Liver (tissue), 9 donors: ENCODE results near the gene NFATC1. TPM values are rescaled to one million over a fixed set of nuclear protein-coding genes. Genes with fewer than 3 reads are reported as not detected.

Experiments
- DNase-seq: peaks from one replicate; pipeline ENCODE4 v3.0.0-alpha.2; 2017; ENCODE audit warnings: low spot score
- H3K27ac ChIP-seq, 2 donors: one replicate each; pipeline ENCODE4 v1.7.0; 2013; ENCODE audit warnings: inconsistent platforms in 2 of 2, low read length in 2 of 2, control low read depth in 1 of 2, low read depth in 1 of 2, mild to moderate bottlenecking in 1 of 2
- H3K27me3 ChIP-seq, 4 donors: one replicate each; pipeline versions ENCODE4 v1.6.1 to v1.7.0; 2013; ENCODE audit warnings: low read length in 3 of 4, inconsistent platforms in 1 of 4, mild to moderate bottlenecking in 1 of 4, moderate library complexity in 1 of 4; ENCODE audit not compliant: control insufficient read depth in 4 of 4, insufficient read depth in 4 of 4
- H3K36me3 ChIP-seq, 4 donors: one replicate each; pipeline versions ENCODE4 v1.6.1 to v1.7.0; 2013; ENCODE audit warnings: low read length in 3 of 4, mild to moderate bottlenecking in 3 of 4, low read depth in 1 of 4, moderate library complexity in 1 of 4; ENCODE audit not compliant: control insufficient read depth in 4 of 4, insufficient read depth in 3 of 4
- H3K4me1 ChIP-seq, 4 donors: one replicate each; pipeline versions ENCODE4 v1.6.1 to v1.7.0; 2013; ENCODE audit warnings: low read length in 3 of 4, mild to moderate bottlenecking in 3 of 4, moderate library complexity in 1 of 4; ENCODE audit not compliant: control insufficient read depth in 4 of 4, insufficient read depth in 4 of 4
- H3K4me3 ChIP-seq, 3 donors: one replicate each; pipeline versions ENCODE4 v1.6.1 to v1.7.0; 2013; ENCODE audit warnings: low read length in 3 of 3, control low read depth in 1 of 3, low read depth in 1 of 3, mild to moderate bottlenecking in 1 of 3
- H3K9ac ChIP-seq, 2 donors: one replicate each; pipeline ENCODE4 v1.7.0; 2013; ENCODE audit warnings: low read length in 2 of 2, mild to moderate bottlenecking in 2 of 2, moderate library complexity in 2 of 2, control low read depth in 1 of 2, low read depth in 1 of 2
- H3K9me3 ChIP-seq, 4 donors: one replicate each; pipeline versions ENCODE4 v1.6.1 to v1.7.0; 2013; ENCODE audit warnings: low read length in 3 of 4; ENCODE audit not compliant: control insufficient read depth in 4 of 4
- EGR1 ChIP-seq, 2 donors: IDR thresholded peaks; 2 replicates each; pipeline ENCODE4 v1.6.1; 2016 to 2018; ENCODE audit warnings: antibody characterized with exemption in 2 of 2, low read depth in 2 of 2
- FOXA1 ChIP-seq: IDR thresholded peaks from 2 replicates; pipeline ENCODE4 v1.6.1; 2016; ENCODE audit warnings: antibody characterized with exemption
- FOXA2 ChIP-seq: IDR thresholded peaks from 2 replicates; pipeline ENCODE4 v1.6.1; 2016; ENCODE audit warnings: antibody characterized with exemption
- HNF4A ChIP-seq, 2 donors: conservative IDR thresholded peaks; 2 replicates each; pipeline ENCODE4 v1.6.1; 2016; ENCODE audit warnings: antibody characterized with exemption in 2 of 2, mild to moderate bottlenecking in 2 of 2
- HNF4G ChIP-seq: IDR thresholded peaks from 2 replicates; pipeline ENCODE4 v1.6.1; 2016; ENCODE audit warnings: antibody characterized with exemption
- JUND ChIP-seq, 2 donors: IDR thresholded peaks; 2 replicates each; pipeline ENCODE4 v1.6.1; 2016; ENCODE audit warnings: antibody characterized with exemption in 2 of 2
- NR2F2 ChIP-seq: IDR thresholded peaks from 2 replicates; pipeline ENCODE4 v1.6.1; 2016; ENCODE audit warnings: antibody characterized with exemption
- RAD21 ChIP-seq, 2 donors: IDR thresholded peaks; 2 replicates each; pipeline ENCODE4 v1.6.1; 2016; ENCODE audit warnings: antibody characterized with exemption in 2 of 2, mild to moderate bottlenecking in 2 of 2
- RXRA ChIP-seq, 2 donors: IDR thresholded peaks; 2 replicates each; pipeline ENCODE4 v1.6.1; 2017 to 2018; ENCODE audit warnings: antibody characterized with exemption in 2 of 2, mild to moderate bottlenecking in 1 of 2
- SP1 ChIP-seq: IDR thresholded peaks from 2 replicates; pipeline ENCODE4 v1.6.1; 2018; ENCODE audit warnings: antibody characterized with exemption, mild to moderate bottlenecking
- TAF1 ChIP-seq: conservative IDR thresholded peaks from 2 replicates; pipeline ENCODE4 v1.6.1; 2016; ENCODE audit warnings: antibody characterized with exemption, mild to moderate bottlenecking
- YY1 ChIP-seq: IDR thresholded peaks from 2 replicates; pipeline ENCODE4 v1.6.1; 2016; ENCODE audit warnings: antibody characterized with exemption, mild to moderate bottlenecking
- WGBS: extraction: QIAGEN DNeasy Blood & Tissue Kit; methylation state at CpG from one replicate; pipeline ENCODE4 v1.1.7; 2013; 5-methylcytosine and 5-hydroxymethylcytosine counted together
- polyA plus RNA-seq, 2 donors: library from polyadenylated mRNA; stranded (reverse) in 1 of 2; unstranded in 1 of 2; fragments of 200-250 nt in 1 of 2; fragments of >200 nt in 1 of 2; fragmentation: Nextera tagmentation in 1 of 2; extraction: Ambion mirVana in 1 of 2; gene quantifications; one replicate each; pipeline versions ENCODE4 v1.2.1 to v1.2.3, GENCODE V29; 2013 to 2015
- total RNA-seq, 2 donors: library from RNA; depleted of rRNA; stranded (reverse); fragments of >200 nt; gene quantifications; one replicate each; pipeline ENCODE4 v1.2.3, GENCODE V29; 2014
- TF ChIP-seq, protein P1 (sequence below): IDR thresholded peaks from 2 replicates; pipeline ENCODE4 v1.6.1; 2016; ENCODE audit warnings: antibody characterized with exemption
- TF ChIP-seq, protein P2 (sequence below): IDR thresholded peaks from 2 replicates; pipeline ENCODE4 v1.6.1; 2016; ENCODE audit warnings: antibody characterized with exemption
- TF ChIP-seq, protein P3 (sequence below): fragments of 150-350 bp; IDR thresholded peaks from 2 replicates; pipeline ENCODE4 v1.5.1; 2017; ENCODE audit warnings: improper control_type of control experiment, low read depth, low read length; ENCODE audit not compliant: missing input control
- TF ChIP-seq, protein P4 (sequence below): IDR thresholded peaks from 2 replicates; pipeline ENCODE4 v1.6.1; 2016; ENCODE audit warnings: antibody characterized with exemption
- TF ChIP-seq, protein P5 (sequence below): IDR thresholded peaks from 2 replicates; pipeline ENCODE4 v1.6.1; 2016; ENCODE audit warnings: antibody characterized with exemption, mild to moderate bottlenecking
- donor health status: healthy.
- donor health status: healthy.
- donor health status: healthy.
- donor health status: healthy.
- donor health status: healthy.

Gene NFATC1
- total and polyA plus RNA-seq, 4 donors = 0.57 to 2.2 (median 1.3) TPM

DNA sequence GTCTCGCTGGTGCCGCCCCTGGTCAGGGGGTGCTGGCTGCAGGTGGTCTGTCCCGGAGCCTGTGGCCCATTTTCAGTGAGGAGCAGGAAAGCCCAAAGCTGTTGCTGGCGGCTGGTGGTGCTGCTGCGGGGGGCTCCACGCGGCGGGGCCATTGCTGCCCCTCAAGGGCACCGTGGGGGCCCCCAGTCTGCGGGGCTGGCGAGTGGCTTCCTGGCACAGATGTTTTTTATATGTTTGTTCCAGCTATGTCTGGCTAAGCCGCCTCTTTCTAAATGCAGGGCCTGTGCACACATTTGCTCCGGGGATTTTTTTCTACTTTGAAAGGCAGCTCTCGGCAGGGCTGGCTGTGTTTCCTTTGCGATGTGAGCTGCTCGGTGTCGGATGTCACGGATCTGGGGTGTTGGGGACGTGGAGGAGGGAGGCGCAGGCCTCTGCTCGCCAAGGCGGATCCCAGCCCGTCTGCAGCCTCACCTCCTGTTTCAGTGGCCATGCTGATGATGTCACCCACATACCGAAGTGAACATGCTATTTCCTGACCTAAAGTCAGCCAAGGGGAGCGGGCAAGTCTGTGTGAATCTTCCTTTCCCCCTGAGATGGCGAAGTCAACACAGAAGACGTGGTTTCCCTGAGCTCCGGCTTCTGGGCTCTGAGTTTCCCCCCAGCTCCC lies 171.9 kb downstream of the NFATC1 start:
- 40% methylated on average over 28 of the region's 28 CpGs for WGBS
- H3K9me3 ChIP-seq = peaks cover 2 to 5% (median 4%) of the 10 kb centered on the region in 4 donors
- H3K4me1 ChIP-seq = no peaks in the 10 kb centered on the region
- no peak for DNase-seq
- H3K9ac ChIP-seq = no peak overlapping the region
- H3K36me3 ChIP-seq = no peaks in the 10 kb centered on the region
- no peak overlapping the region for H3K27ac ChIP-seq
- H3K4me3 ChIP-seq = no peak overlapping the region
- TF ChIP-seq FOXA1 (no peak), YY1 (no peak), FOXA2 (no peak), HNF4G (no peak), NR2F2 (no peak), HNF4A (conservative IDR thresholded peaks at IDR 0.05) (no peak), RXRA (IDR thresholded peaks at IDR 0.05) (no peak), SP1 (no peak), EGR1 (IDR thresholded peaks at IDR 0.05; ENCODE audit: low read depth in 2 of 2) (no peak), TAF1 (no peak), RAD21 (IDR thresholded peaks at IDR 0.05) (no peak), JUND (IDR thresholded peaks at IDR 0.05) (no peak)
- TF ChIP-seq, protein P1, sequence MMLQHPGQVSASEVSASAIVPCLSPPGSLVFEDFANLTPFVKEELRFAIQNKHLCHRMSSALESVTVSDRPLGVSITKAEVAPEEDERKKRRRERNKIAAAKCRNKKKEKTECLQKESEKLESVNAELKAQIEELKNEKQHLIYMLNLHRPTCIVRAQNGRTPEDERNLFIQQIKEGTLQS = no peak
- TF ChIP-seq, protein P2, sequence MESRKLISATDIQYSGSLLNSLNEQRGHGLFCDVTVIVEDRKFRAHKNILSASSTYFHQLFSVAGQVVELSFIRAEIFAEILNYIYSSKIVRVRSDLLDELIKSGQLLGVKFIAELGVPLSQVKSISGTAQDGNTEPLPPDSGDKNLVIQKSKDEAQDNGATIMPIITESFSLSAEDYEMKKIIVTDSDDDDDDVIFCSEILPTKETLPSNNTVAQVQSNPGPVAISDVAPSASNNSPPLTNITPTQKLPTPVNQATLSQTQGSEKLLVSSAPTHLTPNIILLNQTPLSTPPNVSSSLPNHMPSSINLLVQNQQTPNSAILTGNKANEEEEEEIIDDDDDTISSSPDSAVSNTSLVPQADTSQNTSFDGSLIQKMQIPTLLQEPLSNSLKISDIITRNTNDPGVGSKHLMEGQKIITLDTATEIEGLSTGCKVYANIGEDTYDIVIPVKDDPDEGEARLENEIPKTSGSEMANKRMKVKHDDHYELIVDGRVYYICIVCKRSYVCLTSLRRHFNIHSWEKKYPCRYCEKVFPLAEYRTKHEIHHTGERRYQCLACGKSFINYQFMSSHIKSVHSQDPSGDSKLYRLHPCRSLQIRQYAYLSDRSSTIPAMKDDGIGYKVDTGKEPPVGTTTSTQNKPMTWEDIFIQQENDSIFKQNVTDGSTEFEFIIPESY = no peak
- TF ChIP-seq, protein P3, sequence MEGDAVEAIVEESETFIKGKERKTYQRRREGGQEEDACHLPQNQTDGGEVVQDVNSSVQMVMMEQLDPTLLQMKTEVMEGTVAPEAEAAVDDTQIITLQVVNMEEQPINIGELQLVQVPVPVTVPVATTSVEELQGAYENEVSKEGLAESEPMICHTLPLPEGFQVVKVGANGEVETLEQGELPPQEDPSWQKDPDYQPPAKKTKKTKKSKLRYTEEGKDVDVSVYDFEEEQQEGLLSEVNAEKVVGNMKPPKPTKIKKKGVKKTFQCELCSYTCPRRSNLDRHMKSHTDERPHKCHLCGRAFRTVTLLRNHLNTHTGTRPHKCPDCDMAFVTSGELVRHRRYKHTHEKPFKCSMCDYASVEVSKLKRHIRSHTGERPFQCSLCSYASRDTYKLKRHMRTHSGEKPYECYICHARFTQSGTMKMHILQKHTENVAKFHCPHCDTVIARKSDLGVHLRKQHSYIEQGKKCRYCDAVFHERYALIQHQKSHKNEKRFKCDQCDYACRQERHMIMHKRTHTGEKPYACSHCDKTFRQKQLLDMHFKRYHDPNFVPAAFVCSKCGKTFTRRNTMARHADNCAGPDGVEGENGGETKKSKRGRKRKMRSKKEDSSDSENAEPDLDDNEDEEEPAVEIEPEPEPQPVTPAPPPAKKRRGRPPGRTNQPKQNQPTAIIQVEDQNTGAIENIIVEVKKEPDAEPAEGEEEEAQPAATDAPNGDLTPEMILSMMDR = no peak
- TF ChIP-seq, protein P4, sequence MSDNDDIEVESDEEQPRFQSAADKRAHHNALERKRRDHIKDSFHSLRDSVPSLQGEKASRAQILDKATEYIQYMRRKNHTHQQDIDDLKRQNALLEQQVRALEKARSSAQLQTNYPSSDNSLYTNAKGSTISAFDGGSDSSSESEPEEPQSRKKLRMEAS = no peak
- TF ChIP-seq, protein P5, sequence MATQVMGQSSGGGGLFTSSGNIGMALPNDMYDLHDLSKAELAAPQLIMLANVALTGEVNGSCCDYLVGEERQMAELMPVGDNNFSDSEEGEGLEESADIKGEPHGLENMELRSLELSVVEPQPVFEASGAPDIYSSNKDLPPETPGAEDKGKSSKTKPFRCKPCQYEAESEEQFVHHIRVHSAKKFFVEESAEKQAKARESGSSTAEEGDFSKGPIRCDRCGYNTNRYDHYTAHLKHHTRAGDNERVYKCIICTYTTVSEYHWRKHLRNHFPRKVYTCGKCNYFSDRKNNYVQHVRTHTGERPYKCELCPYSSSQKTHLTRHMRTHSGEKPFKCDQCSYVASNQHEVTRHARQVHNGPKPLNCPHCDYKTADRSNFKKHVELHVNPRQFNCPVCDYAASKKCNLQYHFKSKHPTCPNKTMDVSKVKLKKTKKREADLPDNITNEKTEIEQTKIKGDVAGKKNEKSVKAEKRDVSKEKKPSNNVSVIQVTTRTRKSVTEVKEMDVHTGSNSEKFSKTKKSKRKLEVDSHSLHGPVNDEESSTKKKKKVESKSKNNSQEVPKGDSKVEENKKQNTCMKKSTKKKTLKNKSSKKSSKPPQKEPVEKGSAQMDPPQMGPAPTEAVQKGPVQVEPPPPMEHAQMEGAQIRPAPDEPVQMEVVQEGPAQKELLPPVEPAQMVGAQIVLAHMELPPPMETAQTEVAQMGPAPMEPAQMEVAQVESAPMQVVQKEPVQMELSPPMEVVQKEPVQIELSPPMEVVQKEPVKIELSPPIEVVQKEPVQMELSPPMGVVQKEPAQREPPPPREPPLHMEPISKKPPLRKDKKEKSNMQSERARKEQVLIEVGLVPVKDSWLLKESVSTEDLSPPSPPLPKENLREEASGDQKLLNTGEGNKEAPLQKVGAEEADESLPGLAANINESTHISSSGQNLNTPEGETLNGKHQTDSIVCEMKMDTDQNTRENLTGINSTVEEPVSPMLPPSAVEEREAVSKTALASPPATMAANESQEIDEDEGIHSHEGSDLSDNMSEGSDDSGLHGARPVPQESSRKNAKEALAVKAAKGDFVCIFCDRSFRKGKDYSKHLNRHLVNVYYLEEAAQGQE = no peak
- H3K27me3 ChIP-seq = peaks cover 0 to 7% (median 0%) of the 10 kb centered on the region in 4 donors
